HepG2 (cell line): ENCODE measurements around the gene TTC39C. TPM values are rescaled to one million over a fixed set of nuclear protein-coding genes. Genes with fewer than 3 reads are reported as not detected.
A peak's percentile ranks its signal among the peaks of the same experiment; 100 is the strongest.

ENCODE experiments used
- CREB1 ChIP-seq, 2 experiments: fragments of 450-650 bp in 1 of 2; IDR thresholded peaks; 2 replicates each; pipeline ENCODE4 v1.6.1; 2016 to 2017; ENCODE audit warnings: control low read depth in 1 of 2, mild to moderate bottlenecking in 1 of 2, missing compliant biosample characterization in 1 of 2, missing genetic modification characterization in 1 of 2
- FLYWCH1 ChIP-seq: sonication (generic); formaldehyde crosslinking; IDR thresholded peaks from 2 replicates; pipeline ENCODE4 v1.8.1; 2023; ENCODE audit warnings: mild to moderate bottlenecking, missing genetic modification reagents
- GATAD1 ChIP-seq: IDR thresholded peaks from 2 replicates; pipeline ENCODE4 v1.6.1; 2016; ENCODE audit warnings: missing genetic modification reagents, missing compliant biosample characterization
- GFI1 ChIP-seq: sonication (generic); formaldehyde crosslinking; IDR thresholded peaks from 2 replicates; pipeline ENCODE4 v1.5.0; 2020; ENCODE audit warnings: missing genetic modification reagents, mild to moderate bottlenecking, borderline replicate concordance
- GLI4 ChIP-seq: sonication (generic); formaldehyde crosslinking; IDR thresholded peaks from 2 replicates; pipeline ENCODE4 v1.5.1; 2020; ENCODE audit warnings: missing genetic modification reagents, mild to moderate bottlenecking, moderate library complexity, borderline replicate concordance
- HMG20B ChIP-seq: conservative IDR thresholded peaks from 2 replicates; pipeline ENCODE4 v1.6.1; 2016; ENCODE audit warnings: missing genetic modification reagents, missing compliant biosample characterization
- JUN ChIP-seq: sonication (generic); formaldehyde crosslinking; IDR thresholded peaks from 2 replicates; pipeline ENCODE4 v1.4.0; 2020; ENCODE audit warnings: mild to moderate bottlenecking, missing genetic modification reagents
- KDM5A ChIP-seq: fragments of 200-600 bp; sonication (generic); IDR thresholded peaks from 2 replicates; pipeline ENCODE4 v1.7.0; 2018; ENCODE audit warnings: antibody characterized with exemption, mild to moderate bottlenecking, low read length, borderline replicate concordance
- KLF12 ChIP-seq: sonication (generic); formaldehyde crosslinking; IDR thresholded peaks from 2 replicates; pipeline ENCODE4 v1.4.0; 2020; ENCODE audit warnings: missing genetic modification reagents, borderline replicate concordance
- NAIF1 ChIP-seq: sonication (generic); formaldehyde crosslinking; IDR thresholded peaks from 2 replicates; pipeline ENCODE4 v1.5.0; 2020; ENCODE audit warnings: mild to moderate bottlenecking, missing genetic modification reagents, borderline replicate concordance
- NFIB ChIP-seq: sonication (generic); formaldehyde crosslinking; IDR thresholded peaks from 2 replicates; pipeline ENCODE4 v1.9.0; 2021; ENCODE audit warnings: missing genetic modification reagents, mild to moderate bottlenecking, borderline replicate concordance
- NFKB2 ChIP-seq: sonication (generic); formaldehyde crosslinking; IDR thresholded peaks from 2 replicates; pipeline ENCODE4 v1.4.0; 2020; ENCODE audit warnings: missing genetic modification reagents, borderline replicate concordance
- NRL ChIP-seq: sonication (generic); formaldehyde crosslinking; IDR thresholded peaks from 2 replicates; pipeline ENCODE4 v1.5.0; 2020; ENCODE audit warnings: missing genetic modification reagents, mild to moderate bottlenecking, moderate library complexity, borderline replicate concordance
- REPIN1 ChIP-seq: sonication (generic); formaldehyde crosslinking; IDR thresholded peaks from 2 replicates; pipeline ENCODE4 v1.8.0; 2022; ENCODE audit warnings: missing genetic modification reagents, low read depth, mild to moderate bottlenecking, borderline replicate concordance
- SMAD1 ChIP-seq: sonication (generic); formaldehyde crosslinking; IDR thresholded peaks from 2 replicates; pipeline ENCODE4 v1.4.0; 2020; ENCODE audit warnings: missing genetic modification reagents, low read depth, mild to moderate bottlenecking, borderline replicate concordance
- SP2 ChIP-seq: sonication (generic); formaldehyde crosslinking; IDR thresholded peaks from 2 replicates; pipeline ENCODE4 v1.5.1; 2020; ENCODE audit warnings: mild to moderate bottlenecking, missing genetic modification reagents
- ZC3H4 ChIP-seq: sonication (generic); formaldehyde crosslinking; IDR thresholded peaks from 2 replicates; pipeline ENCODE4 v1.4.0; 2020; ENCODE audit warnings: missing genetic modification reagents, borderline replicate concordance
- ZNF260 ChIP-seq: sonication (generic); formaldehyde crosslinking; IDR thresholded peaks from 2 replicates; pipeline ENCODE4 v1.4.0; 2020; ENCODE audit warnings: missing genetic modification reagents, low read depth, mild to moderate bottlenecking, borderline replicate concordance
- ZNF557 ChIP-seq: sonication (generic); formaldehyde crosslinking; IDR thresholded peaks from 2 replicates; pipeline ENCODE4 v1.4.0; 2020; ENCODE audit warnings: missing genetic modification reagents
- polyA plus RNA-seq, 8 experiments: library from polyadenylated mRNA; depleted of rRNA in 3 of 8; stranded (reverse) in 7 of 8; unstranded in 1 of 8; fragments of >200 nt; fragmentation: Illumina TruSeq in 4 of 8; extraction: Trizol in 4 of 8; gene quantifications; 2 replicates each; pipeline versions ENCODE4 v1.2.1 to v1.2.3, GENCODE V29; 2011 to 2016; ENCODE audit warnings: low read depth in 4 of 8, missing spikeins in 1 of 8, mixed read lengths in 1 of 8; ENCODE audit not compliant: insufficient read depth in 1 of 8
- total RNA-seq, 5 experiments: library from RNA; depleted of rRNA; stranded (reverse); fragments of >200 nt; fragmentation: Illumina TruSeq; extraction: Trizol; gene quantifications; 2 replicates each; pipeline ENCODE4 v1.2.3, GENCODE V29; 2016; ENCODE audit warnings: low read depth in 1 of 5
- TF ChIP-seq, protein P1 (sequence below): sonication (generic); formaldehyde crosslinking; IDR thresholded peaks from 2 replicates; pipeline ENCODE4 v1.4.0; 2020; ENCODE audit warnings: missing genetic modification reagents
- TF ChIP-seq, protein P2 (sequence below): sonication (generic); formaldehyde crosslinking; IDR thresholded peaks from 2 replicates; pipeline ENCODE4 v1.9.0; 2022; ENCODE audit warnings: low read depth, missing genetic modification reagents
- TF ChIP-seq, protein P3 (sequence below): sonication (generic); formaldehyde crosslinking; IDR thresholded peaks from 2 replicates; pipeline ENCODE4 v1.4.0; 2020; ENCODE audit warnings: missing genetic modification reagents, borderline replicate concordance

The TTC39C gene
- total and polyA plus RNA-seq, 2 of the 13 experiments (the other 11 are each of a cell fraction or from before 2014, with no cell fraction given) = 19.1 to 25.9 TPM

DNA sequence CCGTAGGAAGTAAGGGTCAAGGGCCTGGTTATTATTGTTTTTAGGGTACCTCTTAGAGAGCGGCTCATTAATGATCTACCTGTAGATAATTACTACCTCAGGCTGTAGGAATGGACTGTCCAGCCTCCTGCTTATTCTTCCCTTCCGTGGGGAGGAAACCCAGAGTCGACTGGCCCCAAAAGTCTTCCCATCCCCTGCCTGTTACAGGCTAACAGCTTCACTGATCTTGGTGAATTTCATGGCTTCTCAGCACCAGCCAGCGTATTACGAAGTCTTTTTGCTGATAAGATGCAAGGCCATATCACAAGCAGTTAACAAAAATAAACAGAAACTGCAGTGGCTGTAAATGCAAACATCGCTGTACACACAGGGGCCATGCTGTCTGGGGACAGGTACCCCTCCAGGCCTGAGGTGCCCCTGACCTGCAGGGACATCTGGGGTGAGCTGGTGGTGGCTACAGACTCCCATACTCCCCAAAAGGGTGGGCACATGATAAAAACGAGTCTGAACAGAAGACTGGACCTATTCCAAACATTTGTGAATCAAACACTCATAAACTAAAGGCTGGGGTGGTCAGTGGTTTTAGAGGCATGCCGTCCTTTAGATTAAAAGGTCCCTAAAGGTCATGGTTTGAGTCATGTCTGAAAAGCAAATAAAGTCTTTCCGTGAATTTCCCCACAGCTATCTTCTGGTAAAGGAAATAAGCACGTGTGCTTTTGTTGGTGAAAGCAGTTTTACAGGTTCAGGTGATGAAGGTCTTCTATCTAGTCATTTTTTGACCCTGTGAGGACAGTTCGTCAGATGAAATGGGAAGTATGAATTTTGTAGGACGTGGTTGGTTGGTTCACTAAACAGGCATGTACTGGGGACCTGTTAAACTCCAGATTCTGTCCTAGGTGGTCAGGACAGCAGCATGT is 36.7 kb downstream of the TTC39C start (continued):
- TF ChIP-seq REPIN1 = peak; percentile 57; the same call in 1 of the 2 replicates
- no peak for TF ChIP-seq ZNF260
- TF ChIP-seq JUN (CRISPR knock-in tag) = peak; percentile 81; the same call in 1 of the 2 replicates
- 0 out of 2 replicates have a peak, but pooled peaks have one; percentile 30 for TF ChIP-seq GFI1
- peak; percentile 65; the same call in 1 of the 2 replicates for TF ChIP-seq KLF12 (CRISPR knock-in tag)
- TF ChIP-seq SMAD1 = no peak
- TF ChIP-seq KDM5A = no peak
- TF ChIP-seq, protein P1, sequence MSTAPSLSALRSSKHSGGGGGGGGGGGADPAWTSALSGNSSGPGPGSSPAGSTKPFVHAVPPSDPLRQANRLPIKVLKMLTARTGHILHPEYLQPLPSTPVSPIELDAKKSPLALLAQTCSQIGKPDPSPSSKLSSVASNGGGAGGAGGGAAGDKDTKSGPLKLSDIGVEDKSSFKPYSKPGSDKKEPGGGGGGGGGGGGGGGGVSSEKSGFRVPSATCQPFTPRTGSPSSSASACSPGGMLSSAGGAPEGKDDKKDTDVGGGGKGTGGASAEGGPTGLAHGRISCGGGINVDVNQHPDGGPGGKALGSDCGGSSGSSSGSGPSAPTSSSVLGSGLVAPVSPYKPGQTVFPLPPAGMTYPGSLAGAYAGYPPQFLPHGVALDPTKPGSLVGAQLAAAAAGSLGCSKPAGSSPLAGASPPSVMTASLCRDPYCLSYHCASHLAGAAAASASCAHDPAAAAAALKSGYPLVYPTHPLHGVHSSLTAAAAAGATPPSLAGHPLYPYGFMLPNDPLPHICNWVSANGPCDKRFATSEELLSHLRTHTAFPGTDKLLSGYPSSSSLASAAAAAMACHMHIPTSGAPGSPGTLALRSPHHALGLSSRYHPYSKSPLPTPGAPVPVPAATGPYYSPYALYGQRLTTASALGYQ = peak; percentile 79
- no peak for TF ChIP-seq ZC3H4
- no peak for TF ChIP-seq SP2 (CRISPR knock-in tag)
- 0 out of 2 replicates have a peak, but pooled peaks have one; percentile 31 for TF ChIP-seq HMG20B
- TF ChIP-seq NFIB (CRISPR knock-in tag) = no peak
- no peak for TF ChIP-seq NRL (CRISPR knock-in tag)
- no peak for TF ChIP-seq GLI4
- TF ChIP-seq, protein P2, sequence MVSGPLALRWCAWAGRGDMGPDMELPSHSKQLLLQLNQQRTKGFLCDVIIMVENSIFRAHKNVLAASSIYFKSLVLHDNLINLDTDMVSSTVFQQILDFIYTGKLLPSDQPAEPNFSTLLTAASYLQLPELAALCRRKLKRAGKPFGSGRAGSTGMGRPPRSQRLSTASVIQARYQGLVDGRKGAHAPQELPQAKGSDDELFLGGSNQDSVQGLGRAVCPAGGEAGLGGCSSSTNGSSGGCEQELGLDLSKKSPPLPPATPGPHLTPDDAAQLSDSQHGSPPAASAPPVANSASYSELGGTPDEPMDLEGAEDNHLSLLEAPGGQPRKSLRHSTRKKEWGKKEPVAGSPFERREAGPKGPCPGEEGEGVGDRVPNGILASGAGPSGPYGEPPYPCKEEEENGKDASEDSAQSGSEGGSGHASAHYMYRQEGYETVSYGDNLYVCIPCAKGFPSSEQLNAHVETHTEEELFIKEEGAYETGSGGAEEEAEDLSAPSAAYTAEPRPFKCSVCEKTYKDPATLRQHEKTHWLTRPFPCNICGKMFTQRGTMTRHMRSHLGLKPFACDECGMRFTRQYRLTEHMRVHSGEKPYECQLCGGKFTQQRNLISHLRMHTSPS (CRISPR knock-in tag) = no peak
- no peak for TF ChIP-seq ZNF557 (CRISPR knock-in tag)
- no peak for TF ChIP-seq CREB1 (IDR thresholded peaks at IDR 0.05)
- TF ChIP-seq CREB1 (CRISPR knock-in tag; IDR thresholded peaks at IDR 0.05) = no peak; the same call in 1 of the 2 replicates
- TF ChIP-seq NFKB2 (CRISPR knock-in tag) = no peak
- TF ChIP-seq NAIF1 (CRISPR knock-in tag) = no peak; the same call in 1 of the 2 replicates
- TF ChIP-seq, protein P3, sequence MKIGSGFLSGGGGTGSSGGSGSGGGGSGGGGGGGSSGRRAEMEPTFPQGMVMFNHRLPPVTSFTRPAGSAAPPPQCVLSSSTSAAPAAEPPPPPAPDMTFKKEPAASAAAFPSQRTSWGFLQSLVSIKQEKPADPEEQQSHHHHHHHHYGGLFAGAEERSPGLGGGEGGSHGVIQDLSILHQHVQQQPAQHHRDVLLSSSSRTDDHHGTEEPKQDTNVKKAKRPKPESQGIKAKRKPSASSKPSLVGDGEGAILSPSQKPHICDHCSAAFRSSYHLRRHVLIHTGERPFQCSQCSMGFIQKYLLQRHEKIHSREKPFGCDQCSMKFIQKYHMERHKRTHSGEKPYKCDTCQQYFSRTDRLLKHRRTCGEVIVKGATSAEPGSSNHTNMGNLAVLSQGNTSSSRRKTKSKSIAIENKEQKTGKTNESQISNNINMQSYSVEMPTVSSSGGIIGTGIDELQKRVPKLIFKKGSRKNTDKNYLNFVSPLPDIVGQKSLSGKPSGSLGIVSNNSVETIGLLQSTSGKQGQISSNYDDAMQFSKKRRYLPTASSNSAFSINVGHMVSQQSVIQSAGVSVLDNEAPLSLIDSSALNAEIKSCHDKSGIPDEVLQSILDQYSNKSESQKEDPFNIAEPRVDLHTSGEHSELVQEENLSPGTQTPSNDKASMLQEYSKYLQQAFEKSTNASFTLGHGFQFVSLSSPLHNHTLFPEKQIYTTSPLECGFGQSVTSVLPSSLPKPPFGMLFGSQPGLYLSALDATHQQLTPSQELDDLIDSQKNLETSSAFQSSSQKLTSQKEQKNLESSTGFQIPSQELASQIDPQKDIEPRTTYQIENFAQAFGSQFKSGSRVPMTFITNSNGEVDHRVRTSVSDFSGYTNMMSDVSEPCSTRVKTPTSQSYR (CRISPR knock-in tag) = no peak
- no peak for TF ChIP-seq FLYWCH1 (CRISPR knock-in tag)
- TF ChIP-seq GATAD1 = no peak
